ENCODE measurements around the gene NLRX1.

The NLRX1 gene

GRCh38 chr11:119209186-119209585 is 40.7 kb downstream of the NLRX1 start:
- no peak for DNase-seq
- Histone ChIP-seq H3K9me2 (replicated peaks; ENCODE audit: insufficient read depth, low read length) (no peaks in the 10 kb centered on the region), H3K27ac (ENCODE audit: low read length) (no peak overlapping the region), H3K9me3 (replicated peaks; ENCODE audit: insufficient read depth, low read length) (no peaks in the 10 kb centered on the region), H3K4me3 (ENCODE audit: low read length) (no peak overlapping the region), H4K20me1 (ENCODE audit: insufficient read depth, low read length) (no peaks in the 10 kb centered on the region), H3F3A (ENCODE audit: insufficient read depth, low read length) (peaks cover 6% of the 10 kb centered on the region; the same call in 1 of the 2 replicates), H3K4me2 (ENCODE audit: low read depth, low read length) (no peak overlapping the region), H3K9ac (ENCODE audit: low read length) (no peak overlapping the region), H3K79me2 (ENCODE audit: low read length) (peaks cover 74% of the 10 kb centered on the region), H2AFZ (ENCODE audit: low read length) (no peak overlapping the region), H3K27me3 (replicated peaks; ENCODE audit: insufficient read depth, low read length) (no peaks in the 10 kb centered on the region), H3K4me1 (ENCODE audit: low read length) (peaks cover 8% of the 10 kb centered on the region; the same call in 1 of the 2 replicates), H3K36me3 (replicated peaks; ENCODE audit: insufficient read depth, low read length) (no peaks in the 10 kb centered on the region)
- no peak for TF ChIP-seq EZH2 (optimal IDR thresholded peaks at IDR 0.05; ENCODE audit: low read depth, low read length)
- no peak for TF ChIP-seq EZH2phosphoT487 (IDR thresholded peaks at IDR 0.05; ENCODE audit: low read length)
- TF ChIP-seq CTCF (IDR thresholded peaks at IDR 0.05; ENCODE audit: low read length): no peak

- no peak for DNase-seq
- peaks cover 6% of the 10 kb centered on the region; the same call in 1 of the 2 replicates for H3F3A ChIP-seq (ENCODE audit: insufficient read depth, low read length)
- H4K20me1 ChIP-seq (ENCODE audit: insufficient read depth, low read length): no peaks in the 10 kb centered on the region
- no peak overlapping the region for H2AFZ ChIP-seq (ENCODE audit: low read length)
- H3K4me2 ChIP-seq (ENCODE audit: low read depth, low read length): no peak overlapping the region
- H3K27ac ChIP-seq (ENCODE audit: low read length): no peak overlapping the region
- no peaks in the 10 kb centered on the region for H3K9me3 ChIP-seq (replicated peaks; ENCODE audit: insufficient read depth, low read length)
- H3K79me2 ChIP-seq (ENCODE audit: low read length): peaks cover 83% of the 10 kb centered on the region
- TF ChIP-seq CTCF (IDR thresholded peaks at IDR 0.05; ENCODE audit: low read length) (no peak), EZH2 (optimal IDR thresholded peaks at IDR 0.05; ENCODE audit: low read depth, low read length) (no peak), EZH2phosphoT487 (IDR thresholded peaks at IDR 0.05; ENCODE audit: low read length) (no peak)
- H3K36me3 ChIP-seq (replicated peaks; ENCODE audit: insufficient read depth, low read length): no peaks in the 10 kb centered on the region
- H3K9me2 ChIP-seq (replicated peaks; ENCODE audit: insufficient read depth, low read length): no peaks in the 10 kb centered on the region
- H3K9ac ChIP-seq (ENCODE audit: low read length): no peak overlapping the region
- H3K4me3 ChIP-seq (ENCODE audit: low read length): no peak overlapping the region
- H3K4me1 ChIP-seq (ENCODE audit: low read length): peaks cover 3% of the 10 kb centered on the region; the same call in 1 of the 2 replicates
- no peaks in the 10 kb centered on the region for H3K27me3 ChIP-seq (replicated peaks; ENCODE audit: insufficient read depth, low read length)
Observed at GRCh38 chr11:119210050-119210449, 41.5 kb downstream of the NLRX1 start.

- no peak overlapping the region for H3K27ac ChIP-seq (ENCODE audit: low read length)
- no peaks in the 10 kb centered on the region for H3K27me3 ChIP-seq (replicated peaks; ENCODE audit: insufficient read depth, low read length)
- no peak overlapping the region for H3K4me3 ChIP-seq (ENCODE audit: low read length)
- no peaks in the 10 kb centered on the region for H3K9me2 ChIP-seq (replicated peaks; ENCODE audit: insufficient read depth, low read length)
- no peak overlapping the region for H3K4me2 ChIP-seq (ENCODE audit: low read depth, low read length)
- no peaks in the 10 kb centered on the region for H3K9me3 ChIP-seq (replicated peaks; ENCODE audit: insufficient read depth, low read length)
- 0 out of 2 replicates have a peak, but pooled peaks cover 4% of the 10 kb centered on the region for H3F3A ChIP-seq (ENCODE audit: insufficient read depth, low read length)
- H3K36me3 ChIP-seq (replicated peaks; ENCODE audit: insufficient read depth, low read length): no peaks in the 10 kb centered on the region
- no peak overlapping the region for H3K9ac ChIP-seq (ENCODE audit: low read length)
- H2AFZ ChIP-seq (ENCODE audit: low read length): no peak overlapping the region
- TF ChIP-seq CTCF (IDR thresholded peaks at IDR 0.05; ENCODE audit: low read length) (no peak), EZH2phosphoT487 (IDR thresholded peaks at IDR 0.05; ENCODE audit: low read length) (no peak), EZH2 (optimal IDR thresholded peaks at IDR 0.05; ENCODE audit: low read depth, low read length) (no peak)
- no peaks in the 10 kb centered on the region for H4K20me1 ChIP-seq (ENCODE audit: insufficient read depth, low read length)
- peaks cover 93% of the 10 kb centered on the region for H3K79me2 ChIP-seq (ENCODE audit: low read length)
- no peak for DNase-seq
- no peaks in the 10 kb centered on the region for H3K4me1 ChIP-seq (ENCODE audit: low read length)
Observed at GRCh38 chr11:119218141-119218878, 49.8 kb downstream of the NLRX1 start.

Data from MM.1S (cell line).